Ecto neural progenitor cell (in vitro differentiated cells): Measurements from ENCODE around the gene LZIC.

Experiments
- DNase-seq: peaks from one replicate; pipeline ENCODE4 v3.0.0-alpha.2; 2018; ENCODE audit warnings: low spot score

The LZIC gene

DNA sequence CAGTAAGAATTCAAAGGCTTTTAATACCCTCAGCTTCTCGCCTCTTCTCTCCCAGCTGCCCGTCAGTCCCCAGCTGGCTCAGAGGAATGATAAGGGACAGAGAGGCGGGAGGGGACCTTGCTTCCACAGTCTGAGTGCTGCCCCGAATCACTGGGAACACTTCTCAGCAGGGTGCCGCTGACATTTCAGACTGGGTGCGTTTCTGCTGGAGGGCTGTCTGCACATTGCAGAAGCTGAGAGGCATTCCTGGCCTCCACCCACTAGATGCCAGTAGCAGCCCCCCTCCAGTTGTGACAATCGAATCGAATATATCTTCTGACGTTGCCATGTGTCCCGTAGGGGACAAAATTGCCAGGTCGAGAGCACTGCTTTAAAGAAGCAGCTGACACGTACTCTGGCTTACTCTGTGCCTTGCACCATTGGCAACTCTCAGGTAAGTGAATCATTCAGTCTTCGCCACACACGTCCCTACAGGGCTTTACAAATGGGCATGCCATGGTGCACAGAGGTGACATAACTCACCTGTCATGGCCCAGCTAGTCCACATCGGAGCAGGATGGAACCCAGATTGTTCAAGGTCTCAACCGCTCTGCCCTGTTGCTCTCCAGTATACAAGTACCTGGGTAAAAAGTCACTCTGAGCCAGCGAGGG lies 57.0 kb downstream of the LZIC start:
- no peak for DNase-seq

DNA sequence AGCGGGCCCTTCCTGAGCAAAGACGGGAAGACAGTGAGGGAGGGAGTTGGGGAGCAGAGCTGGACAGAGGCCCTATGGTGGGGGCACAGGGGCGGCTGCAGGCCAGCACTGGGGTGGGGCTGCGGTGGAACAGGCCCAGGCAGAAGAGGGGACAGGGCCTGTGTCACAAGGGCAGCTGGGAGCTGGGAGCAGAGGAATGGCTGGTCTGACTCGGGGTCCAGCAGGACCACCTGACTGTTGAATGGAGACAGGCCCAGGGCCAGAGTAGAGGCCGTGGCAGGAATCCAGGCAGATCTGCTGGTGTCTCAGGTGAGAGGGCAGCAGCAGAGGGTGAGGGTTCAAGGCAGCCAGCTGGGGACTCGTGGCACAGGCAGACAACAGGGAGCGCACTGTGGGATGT lies 58.4 kb downstream of the LZIC start:
- no peak for DNase-seq

DNA sequence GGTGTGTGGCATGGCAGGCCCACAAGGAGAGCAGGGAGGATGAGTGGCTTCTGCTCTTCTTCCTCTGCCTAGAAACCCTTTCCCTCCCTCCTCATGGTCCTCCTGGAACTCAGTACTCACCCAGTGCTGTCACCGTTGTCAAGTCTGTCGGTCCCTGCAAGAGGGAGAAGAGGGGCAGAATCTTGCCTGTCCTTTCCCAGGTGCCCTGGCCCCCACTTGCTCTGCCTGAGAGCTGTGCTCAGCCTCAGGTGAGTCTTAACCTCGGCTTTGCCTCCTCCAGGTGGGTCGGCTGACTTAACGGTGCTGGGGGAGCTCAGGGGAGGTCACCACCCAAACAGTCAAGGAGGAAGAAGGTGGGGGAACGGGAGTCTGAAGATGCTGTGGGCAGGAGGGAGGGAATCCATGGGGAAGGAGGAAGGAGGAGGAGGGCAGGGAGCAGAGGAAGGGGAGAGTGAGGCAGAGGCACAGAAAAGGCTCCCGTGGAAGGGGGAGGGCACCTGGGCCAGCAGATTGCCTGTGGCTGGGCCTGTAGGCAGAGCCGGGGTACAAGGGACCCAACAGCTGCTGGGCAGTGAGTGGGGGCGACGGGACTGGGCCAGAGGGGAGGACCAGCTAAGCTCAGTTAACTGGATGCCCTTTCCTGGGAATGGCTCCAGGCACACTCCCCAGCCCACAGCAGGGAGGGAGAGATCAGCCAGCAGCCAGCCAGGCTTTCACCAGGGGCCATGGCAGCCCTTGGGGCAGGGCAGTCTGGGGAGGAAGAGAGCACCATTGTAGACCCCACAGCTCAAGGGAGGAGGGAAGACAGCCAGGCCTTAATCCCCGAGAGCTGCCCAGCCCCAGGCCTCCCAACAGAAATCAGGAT lies 59.4 kb downstream of the LZIC start:
- peak; percentile 76 for DNase-seq

DNA sequence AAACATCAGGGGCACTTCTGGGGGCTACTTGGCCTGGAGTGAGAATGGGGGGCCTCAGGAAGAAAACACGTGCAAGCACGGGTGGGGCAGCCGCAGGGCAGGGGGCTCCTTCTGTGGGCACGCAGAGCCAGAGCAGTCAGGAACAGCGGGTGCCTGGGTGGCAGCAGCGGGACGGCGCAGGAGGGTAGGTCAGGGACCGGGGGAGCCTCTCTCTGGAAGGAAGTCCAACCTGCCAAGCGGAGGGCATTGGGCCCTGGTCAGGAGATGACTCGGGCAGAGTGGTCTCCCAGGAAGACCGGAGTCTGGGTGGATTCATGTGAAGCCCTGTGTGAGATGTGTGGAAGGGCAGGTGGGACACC lies 60.3 kb downstream of the LZIC start:
- DNase-seq, result no peak

DNA sequence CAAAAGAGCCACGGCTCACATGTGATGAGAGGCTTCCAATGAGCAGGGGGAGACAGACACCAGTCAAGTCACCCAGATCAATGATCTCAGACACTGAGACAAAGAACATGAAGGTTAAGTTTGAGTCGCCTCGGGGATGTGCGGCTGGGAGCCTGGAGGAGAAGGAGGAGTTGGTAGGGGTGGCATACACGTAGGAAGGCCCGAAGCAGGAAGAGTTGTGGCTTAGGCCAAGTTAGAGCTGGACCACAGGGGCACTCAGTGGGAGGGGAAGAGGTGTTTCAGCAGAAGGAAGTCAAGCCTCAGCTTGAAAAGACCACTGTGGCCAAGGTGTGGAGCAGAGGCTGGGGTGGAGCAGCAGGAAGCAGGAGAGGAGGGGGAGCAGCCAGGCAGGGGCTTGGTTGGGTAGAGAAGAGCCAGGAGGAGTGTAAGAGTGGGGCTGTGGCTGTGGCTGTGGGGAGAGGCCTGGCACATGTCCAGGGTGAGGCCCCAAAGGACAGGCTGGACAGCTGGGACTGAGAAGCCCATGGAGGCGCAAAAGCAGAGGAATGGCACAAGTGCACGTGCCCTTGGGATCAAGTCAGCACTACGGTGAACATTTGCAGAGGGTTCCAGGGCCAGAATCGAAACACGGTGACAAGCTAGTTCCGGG lies 60.8 kb downstream of the LZIC start:
- DNase-seq, result no peak

DNA sequence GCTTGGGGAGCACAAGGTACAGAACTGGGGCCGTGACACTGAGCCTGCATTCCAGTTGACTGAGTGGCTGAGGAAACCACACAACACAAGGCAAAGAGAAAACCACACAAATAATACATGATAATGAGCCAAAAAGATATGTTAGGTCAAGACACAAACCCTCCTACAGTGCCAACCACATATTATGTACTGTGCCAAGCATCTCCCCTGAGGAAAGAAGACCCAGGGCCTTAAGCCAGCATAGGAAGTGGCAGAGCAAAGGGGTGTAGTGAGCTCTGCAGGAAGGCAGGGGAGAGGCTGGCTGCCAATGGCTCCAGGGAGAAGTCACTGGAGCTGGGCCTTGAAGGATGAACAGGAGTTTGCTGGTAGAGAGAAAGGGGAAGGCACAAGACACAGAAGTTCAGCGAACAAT lies 61.3 kb downstream of the LZIC start:
- no peak for DNase-seq
